Suppressor macrophage treated with lipopolysaccharide for 1 hour (primary cell): Measurements from ENCODE around the gene HLA-B.
"Not testable (repeated sequence)": the region's sequence is repeated elsewhere in the genome, so short reads cannot be mapped to it uniquely, and the experiment has no call there.

ENCODE experiments used
- DNase-seq, 3 donors: peaks; one replicate each; pipeline ENCODE4 v3.0.0-alpha.2; 2020 to 2022

HLA-B gene

DNA sequence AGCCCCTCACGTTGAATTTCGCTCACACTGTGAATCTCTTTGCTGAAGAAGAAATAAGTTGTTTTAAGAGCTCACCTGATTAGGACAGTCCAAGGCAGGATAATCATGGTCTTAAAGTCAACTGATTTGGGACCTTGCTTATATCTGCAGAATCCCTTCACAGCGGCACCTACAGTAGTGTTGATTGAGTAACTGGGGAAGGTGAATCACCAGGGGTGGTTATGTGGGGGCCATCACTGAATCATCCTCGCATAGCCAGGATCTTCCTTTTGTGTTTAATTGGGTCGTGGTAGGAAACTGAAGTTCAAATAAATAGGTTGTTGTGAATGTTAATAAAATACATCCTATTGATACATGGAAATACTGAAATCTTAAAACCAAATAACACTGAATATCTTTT is 26.2 kb upstream of the HLA-B start:
- DNase-seq = peak in 2 of 3 donors; percentile 13 to 26

DNA sequence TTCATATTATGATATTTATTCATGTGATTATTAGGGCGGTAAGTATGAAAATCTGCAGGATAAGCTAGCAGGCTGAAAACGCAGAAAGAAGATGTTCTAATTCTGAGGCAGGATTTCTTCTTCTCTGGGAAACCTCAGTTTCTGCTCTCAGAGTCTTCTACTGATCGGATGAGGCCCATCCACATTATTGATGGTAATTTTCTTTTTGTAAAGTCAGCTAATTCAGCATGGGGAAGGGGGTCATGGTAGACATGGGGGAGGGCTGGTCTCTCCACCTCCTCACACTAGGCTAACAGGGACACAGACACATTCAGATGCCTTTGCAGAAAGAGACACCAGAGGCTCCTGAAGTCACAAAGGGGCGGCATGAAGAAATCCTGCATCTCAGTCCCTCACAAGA is 24.7 kb upstream of the HLA-B start:
- DNase-seq = no peak

DNA sequence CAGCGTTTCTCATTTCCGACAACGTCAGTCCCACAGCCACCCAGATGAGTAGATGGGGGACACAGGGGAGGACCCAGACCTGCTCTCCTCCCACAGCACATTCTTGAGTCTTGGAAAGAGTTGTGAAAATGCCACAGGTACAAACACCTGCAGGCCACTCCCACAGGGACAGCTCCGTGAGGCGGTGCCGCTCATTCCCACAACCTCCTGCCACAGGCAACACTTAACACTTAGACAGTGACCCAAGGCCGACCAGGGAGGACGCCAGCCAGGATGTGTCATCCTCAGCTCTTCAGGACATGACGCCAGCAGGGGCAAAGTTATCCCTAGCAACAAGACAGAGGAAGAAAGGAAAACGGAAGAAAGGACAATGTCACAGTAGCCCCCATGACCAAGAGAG is 22.9 kb upstream of the HLA-B start:
- DNase-seq = no peak

DNA sequence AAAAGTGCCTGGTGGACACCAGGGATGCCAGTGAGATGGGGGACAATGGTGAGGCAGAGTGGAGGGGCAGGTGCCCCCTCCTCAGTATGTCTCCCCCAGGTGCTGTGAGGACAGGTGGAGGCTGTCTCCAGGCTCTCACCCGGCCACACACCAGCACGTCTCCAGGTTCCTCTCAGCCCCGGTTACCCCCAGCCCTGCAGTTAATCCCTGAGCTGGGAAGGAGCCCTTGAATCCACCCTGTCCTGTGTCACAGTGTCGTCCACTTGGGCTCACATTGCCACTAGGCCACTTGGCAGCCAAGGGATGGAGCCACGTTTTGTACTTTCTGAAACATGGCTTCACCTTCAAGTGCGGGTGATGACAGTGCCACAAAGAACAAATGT is 21.7 kb upstream of the HLA-B start:
- no peak for DNase-seq

DNA sequence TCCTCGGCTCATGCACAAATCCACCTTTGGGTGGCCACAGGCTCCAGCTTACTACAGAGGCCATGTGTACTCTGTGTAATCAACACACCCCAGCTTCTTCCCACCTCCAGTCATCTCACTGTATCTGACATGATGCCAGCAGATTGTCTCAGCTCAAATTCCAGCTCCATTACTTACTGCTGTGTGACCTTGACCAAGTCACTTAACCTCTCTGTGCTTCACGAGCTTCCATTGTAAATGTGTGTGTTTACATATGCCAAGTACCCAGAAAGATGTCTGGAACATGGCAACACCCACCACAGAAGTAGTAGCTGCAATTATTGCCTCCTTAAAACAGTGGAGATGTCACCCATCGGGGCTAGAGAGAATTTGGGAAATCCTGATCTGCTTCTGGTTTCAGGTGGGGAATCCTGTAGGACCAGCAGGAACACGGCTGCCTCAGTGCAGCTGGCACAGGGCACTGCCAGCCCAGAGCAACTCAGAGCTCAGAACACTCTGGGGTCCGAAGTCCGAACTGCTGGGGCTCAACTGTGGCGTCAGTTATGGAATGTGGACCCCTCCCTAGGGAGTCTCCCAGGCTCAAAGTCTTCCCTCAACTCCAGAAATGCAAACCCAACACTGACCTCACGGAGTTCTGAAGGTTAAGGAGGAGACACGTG is 21.2 kb upstream of the HLA-B start:
- no peak for DNase-seq

DNA sequence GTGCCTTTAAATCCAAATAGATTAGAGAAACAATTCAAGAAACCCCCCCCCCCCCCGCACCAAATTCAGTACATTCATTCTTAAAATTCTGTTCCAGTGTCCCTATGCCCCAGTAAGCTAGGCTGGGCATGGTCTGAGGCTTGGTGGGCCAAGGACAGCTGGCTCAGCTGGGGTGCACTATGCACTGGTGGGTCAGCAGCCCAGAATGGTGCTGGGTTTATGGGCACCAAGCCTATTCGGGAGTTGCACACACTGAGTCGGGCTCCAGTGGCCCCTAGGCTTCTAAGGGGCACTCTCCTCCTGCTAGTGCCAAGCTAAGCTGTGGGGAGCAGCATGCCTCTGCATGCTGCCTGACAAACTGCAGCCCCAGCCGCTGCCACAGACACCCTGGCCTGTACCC is 20.1 kb upstream of the HLA-B start:
- DNase-seq = no peak

DNA sequence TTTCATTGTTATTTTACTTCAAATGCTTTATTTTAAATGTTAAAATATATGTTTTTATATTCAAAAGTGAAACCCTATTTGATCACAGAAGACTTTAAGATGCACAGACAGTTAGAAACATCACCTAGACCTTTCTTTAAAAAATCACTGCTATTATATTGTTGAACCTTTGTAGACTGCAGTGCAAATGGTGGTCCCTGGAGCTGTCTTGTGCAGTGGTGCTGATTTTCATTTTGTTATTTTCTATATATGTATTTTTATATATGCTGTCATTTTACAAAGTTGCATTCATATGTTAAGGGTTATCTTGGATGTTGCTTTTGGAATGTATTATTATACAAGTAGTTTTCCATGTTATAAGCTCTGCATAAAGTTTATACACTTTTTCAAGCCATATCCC is 18.7 kb upstream of the HLA-B start:
- no peak for DNase-seq

DNA sequence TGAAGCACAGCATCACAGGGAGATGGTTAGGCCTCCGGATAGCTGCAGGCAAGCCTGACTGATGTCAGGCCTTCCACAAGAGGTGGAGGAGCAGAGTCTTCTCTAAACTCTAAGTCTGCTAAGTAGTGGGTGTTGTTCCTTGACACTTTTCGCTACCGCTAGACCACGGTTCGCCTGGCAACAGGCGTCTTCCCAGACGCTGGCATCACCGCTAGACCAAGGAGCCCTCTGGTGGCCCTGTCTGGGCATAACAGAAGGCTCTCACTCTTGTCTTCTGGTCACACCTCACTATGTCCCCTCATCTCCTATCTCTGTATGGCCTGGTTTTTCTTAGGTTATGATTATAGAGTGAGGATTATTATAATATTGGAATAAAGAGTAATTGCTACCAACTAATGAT is 17.1 kb upstream of the HLA-B start:
- DNase-seq = not testable (repeated sequence)

DNA sequence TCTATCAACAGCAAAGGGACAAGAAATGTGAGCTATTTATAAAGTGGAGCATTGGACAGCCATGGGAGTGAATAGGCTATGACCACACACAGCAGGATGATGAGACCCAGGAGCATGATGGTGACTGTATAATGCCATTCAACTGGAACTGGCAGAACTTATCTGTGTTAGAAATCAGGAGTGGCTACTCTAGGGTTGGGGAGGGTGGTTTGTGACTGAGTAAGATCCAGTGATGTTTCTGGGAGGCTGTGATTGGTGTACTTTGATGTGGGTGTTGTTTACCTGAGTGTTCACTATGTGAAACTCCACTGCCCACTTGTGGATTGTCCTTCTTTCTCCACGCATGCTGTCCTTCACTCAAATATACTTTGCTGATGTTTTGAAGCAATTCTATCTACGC is 11.5 kb upstream of the HLA-B start:
- no peak for DNase-seq

DNA sequence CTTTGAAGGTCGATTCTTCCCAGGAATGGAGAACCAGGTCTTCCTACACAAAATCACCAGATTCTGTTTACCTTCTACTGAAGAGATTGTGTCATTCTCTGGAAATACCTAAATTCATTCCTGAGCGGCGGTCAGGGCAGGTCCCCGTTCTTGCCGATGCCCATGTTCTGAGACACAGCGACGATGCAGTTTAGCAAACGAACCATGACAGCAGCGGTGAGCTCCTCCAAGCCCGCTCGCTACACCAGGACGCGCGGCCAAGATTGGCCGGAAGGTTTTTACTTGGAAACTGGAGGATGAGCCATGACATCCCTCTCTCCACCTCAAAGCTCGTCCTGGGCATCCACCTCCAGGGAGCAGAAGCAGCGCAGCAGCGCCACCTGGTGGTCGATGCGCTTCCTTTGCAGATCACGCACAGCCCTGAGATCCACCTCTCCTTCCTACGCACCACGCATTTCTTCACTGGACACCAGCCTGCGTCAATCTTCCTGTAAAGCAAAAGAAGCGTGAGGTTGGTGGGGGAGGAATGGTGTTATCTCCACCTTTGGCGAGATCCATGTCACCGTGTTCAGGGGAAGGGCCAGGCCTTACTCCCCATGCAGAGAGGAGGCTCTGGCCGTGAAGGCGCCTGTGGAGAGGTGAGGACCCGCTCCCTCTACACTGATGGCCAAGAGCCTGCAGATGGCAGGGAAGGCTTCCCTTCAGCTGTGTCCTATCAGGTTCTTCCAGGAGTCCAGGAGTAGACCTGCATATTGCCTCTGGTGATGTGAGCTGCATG is 9.9 kb upstream of the HLA-B start:
- DNase-seq = peak; percentile 93 to 96 (median 95)

DNA sequence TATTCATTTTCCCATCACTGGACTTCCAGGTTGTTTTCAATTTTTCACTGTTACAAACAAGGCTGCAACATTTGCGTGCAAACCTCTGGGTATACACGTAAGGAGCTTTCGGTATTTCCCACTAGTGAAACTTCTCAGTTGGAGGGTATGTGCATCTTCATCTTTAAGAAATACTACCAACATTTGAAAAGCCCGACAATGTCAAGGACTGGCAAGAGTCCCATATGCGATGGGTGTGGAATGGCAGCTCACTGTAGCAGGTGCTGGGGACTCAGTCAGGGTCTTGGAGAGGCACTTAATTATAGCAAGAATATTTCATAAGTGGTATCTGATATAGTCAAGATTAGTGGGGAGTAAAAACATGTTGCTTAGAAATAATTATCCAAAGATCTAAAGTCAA is 8.9 kb upstream of the HLA-B start:
- DNase-seq = no peak

DNA sequence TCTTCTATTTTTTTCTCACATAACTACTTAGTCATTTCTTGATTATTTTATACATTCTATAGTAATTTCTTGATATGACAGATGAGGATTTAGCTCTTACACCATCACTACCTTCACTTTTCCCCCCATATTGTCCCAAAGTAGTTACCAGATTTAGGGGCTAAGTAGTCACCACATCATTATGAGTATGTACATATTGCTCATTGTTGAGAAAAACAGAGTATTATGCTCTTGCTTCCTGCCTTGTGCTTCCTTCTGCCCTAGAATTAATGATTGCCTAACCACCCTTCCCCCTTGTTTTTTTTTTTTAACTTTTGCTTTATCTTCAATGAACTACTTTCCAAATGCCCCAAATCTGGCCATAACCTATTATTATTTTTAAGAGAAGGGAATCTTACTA is 6.8 kb upstream of the HLA-B start:
- peak; percentile 57 to 84 (median 80) for DNase-seq

DNA sequence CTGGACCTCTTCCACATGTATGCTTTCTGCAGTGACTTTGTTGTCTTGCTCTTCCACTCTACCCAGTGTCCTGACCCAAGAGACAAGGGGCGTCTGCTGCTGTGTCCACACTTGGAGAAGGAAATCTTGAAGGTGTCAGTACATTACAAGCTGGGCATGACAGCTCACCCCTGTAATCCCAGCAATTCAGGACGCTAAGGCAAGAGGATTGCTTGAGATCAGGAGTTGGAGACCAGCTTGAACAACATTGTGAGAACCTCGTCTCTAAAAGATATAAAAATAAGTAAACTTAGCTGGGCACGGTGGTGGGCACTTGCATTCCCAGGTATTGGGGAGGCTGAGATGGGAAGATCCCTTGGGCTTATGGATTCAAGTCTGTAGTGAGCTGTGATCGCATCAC is 5.8 kb upstream of the HLA-B start:
- DNase-seq = no peak

DNA sequence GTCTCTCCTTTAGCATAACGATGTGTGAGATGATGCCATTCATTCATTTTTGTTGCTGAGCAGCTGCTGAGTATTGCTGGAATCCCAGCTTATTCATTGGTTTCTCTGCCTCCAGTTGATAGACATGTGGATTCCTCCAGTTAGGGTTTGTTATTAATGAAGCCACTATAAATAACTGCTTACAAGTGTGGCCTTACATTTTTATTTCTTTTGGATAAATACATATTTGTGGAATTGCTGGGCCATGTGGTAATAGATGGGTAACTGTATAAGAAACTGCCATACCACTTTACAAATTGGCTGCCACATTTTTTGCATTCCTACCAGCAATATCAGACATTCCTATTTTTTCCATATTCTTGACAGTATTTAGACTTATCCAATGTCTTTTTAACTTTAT is 2.6 kb upstream of the HLA-B start:
- DNase-seq = no peak

DNA sequence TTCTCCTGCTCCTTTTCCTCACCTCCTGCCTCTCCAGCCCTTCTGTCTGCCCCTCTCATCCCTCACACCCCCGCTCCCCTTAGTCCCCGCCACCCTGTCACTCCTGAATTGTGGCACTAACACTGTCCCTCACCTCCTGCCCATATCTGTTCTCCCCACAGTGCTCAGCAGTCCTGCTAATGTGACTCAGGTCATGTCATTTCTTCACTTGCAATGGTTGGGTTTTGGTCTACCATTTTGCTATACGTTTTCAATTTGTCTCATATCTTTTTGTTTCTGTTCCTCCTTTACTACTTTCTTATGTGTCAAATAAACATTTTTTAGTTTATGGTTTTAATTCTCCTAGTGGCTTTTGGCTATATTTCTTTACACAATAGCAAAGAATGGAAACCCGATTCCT is 1.3 kb upstream of the HLA-B start:
- no peak for DNase-seq

DNA sequence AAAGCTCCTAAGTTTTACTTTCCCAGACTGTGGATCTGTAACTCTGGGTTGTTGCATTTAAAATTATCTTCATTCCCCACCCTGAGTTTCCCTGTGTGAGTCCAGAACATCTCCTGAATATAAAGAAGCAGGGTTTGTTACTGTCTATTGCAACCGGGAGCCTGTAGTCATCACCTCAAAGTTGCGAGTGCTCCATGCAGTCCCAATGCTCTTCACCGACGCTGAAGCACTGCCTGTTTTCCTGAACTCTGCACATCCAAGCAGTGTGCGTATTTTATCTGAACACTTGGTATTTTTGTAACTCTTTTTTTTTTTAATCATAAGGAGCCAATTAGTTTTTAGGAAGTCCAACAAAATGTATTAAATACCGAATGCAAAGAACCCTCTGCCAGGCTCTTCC is 907 bp upstream of the HLA-B start:
- no peak for DNase-seq

DNA sequence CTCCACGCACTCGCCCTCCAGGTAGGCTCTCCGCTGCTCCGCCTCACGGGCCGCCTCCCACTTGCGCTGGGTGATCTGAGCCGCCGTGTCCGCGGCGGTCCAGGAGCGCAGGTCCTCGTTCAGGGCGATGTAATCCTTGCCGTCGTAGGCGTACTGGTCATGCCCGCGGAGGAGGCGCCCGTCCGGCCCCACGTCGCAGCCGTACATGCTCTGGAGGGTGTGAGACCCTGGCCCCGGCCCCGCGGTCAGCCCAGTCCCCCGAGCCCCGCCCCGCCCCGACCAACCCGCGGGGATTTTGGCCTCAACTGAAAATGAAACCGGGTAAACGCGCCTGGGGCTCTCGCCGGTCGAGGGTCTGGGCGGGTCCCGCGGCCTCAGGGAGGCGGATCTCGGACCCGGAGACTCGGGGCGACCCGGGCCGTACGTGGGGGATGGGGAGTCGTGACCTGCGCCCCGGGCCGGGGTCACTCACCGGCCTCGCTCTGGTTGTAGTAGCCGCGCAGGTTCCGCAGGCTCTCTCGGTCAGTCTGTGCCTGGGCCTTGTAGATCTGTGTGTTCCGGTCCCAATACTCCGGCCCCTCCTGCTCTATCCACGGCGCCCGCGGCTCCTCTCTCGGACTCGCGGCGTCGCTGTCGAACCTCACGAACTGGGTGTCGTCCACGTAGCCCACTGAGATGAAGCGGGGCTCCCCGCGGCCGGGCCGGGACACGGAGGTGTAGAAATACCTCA is 598 bp downstream of the HLA-B start:
- peak; percentile 60 to 83 (median 71) for DNase-seq

DNA sequence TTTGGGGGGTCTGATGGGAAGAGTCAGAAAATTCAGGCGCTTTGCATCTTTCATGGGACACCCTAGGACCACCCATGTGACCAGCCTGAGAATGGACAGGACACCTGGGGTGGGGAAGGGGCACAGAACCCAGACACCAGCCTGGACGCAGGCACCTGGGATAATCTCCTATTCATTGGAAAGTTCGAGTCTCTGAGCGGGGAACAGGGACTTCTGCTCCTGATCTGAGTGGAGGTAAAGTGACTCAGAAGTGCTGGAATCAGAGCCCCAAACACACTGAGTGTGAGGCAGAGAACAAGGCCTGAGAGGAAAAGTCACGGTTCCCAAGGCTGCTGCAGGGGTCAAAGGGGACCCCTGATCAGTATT is 1.4 kb downstream of the HLA-B start:
- DNase-seq = peak in 1 of 3 donors; percentile 24

DNA sequence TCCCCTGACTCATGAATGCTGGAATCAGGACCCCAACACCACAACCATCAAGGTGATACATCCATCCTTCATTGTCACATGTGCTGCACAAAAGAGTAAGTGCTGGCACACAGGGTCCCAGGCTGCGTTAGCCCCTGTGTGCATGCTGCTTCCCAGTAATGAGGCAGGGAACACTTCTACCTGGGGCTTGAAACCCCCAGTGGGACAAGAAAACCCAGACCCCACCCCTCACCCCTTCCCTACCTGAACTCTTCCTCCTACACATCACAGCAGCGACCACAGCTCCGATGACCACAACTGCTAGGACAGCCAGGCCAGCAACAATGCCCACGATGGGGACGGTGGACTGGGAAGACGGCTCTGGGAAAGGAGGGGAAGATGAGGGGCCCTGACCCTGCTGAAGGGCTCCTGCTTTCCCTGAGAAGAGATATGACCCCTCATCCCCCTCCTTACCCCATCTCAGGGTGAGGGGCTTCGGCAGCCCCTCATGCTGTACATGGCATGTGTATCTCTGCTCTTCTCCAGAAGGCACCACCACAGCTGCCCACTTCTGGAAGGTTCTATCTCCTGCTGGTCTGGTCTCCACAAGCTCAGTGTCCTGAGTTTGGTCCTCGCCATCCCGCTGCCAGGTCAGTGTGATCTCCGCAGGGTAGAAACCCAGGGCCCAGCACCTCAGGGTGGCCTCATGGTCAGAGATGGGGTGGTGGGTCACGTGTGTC is 2.0 kb downstream of the HLA-B start:
- no peak for DNase-seq

DNA sequence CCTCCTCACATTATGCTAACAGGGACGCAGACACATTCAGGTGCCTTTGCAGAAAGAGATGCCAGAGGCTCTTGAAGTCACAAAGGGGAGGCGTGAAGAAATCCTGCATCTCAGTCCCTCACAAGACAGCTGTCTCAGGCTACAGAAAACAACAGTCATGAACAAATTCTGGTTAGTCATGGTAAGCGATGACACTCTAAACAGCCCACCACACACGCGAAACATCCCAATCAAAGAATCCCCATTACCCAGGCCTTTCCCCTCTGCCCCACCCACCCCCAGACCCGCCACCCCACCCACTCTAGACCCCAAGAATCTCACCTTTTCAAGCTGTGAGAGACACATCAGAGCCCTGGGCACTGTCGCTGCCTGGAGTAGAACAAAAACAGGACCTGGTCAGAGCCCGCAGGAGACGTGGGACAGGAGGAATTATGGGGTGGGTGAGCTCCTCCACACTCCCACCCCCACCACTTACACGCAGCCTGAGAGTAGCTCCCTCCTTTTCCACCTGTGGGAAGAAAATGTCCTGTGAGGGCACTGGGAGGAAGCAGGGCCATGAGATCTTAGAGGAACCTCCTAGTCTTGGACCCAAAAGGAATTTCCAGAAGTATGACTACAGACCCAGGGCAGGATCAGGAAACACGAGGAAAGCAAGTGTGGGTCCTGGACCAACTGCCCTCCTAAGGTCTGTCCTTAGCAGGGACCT is 2.7 kb downstream of the HLA-B start:
- DNase-seq = peak; percentile 47 to 65 (median 56)

DNA sequence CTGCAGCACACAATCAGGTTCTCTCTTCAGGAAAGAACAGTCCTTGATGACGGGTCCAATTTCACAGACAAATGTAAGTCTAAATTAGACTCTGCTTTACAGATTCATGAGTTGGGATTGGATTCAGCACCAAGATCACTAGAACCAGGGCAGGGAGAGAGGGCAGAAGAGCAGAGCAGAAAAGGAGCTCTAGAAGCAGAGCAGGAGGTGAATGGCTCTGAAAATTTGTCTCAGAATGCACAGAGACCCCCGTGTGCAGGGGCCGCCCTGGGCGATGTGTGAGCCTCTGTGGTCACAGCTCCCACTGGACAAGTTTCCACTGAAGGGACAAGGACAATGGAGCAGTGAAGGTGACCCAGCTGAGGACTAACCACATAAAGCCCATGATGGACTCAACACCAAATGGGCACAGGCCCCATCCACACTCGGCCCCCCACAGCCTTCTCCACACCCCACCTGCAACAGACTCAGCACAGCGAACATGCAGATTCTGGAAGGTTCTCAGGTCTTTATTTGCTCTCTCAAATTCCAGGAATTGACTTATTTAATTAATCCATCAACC is 3.5 kb downstream of the HLA-B start:
- no peak for DNase-seq

DNA sequence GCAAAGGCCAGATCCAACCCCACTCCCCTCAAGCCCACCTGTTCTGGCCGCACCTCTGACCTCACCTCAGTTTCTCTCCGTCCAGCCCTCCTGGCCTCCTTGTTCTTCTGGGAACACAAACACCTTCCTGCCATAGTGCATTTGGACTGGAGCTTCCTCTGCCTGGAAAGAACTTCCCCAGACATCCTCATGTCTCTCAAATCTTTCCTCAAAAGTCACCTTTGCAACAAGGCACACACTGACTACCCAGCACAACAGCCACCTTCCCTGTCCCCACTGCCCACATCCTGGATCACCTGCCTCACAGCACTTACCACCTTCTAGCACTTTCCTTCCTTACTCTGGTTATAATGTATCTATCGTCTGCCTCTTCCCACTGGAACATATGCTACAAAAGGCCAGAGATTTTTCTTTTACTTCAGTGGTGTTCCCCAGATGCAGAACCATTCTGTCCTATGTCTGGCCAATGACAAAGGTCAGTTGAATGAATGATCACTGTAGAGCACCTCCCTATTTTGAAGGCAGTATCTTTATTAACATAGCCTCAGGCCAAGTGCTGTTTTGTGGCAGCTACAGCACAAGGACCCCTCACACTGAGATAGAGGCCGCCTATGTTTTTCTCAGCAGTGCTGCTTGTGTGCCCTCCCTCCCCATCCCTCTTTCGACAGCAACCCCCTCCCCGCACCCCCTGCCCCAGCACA is 4.1 kb downstream of the HLA-B start:
- no peak for DNase-seq
